Activated CD4-positive, alpha-beta T cell treated with anti-CD3 and anti-CD28 coated beads for 24 hours (primary cell): ENCODE measurements around the gene UPK1A.
"Not testable (repeated sequence)": the region's sequence is repeated elsewhere in the genome, so short reads cannot be mapped to it uniquely, and the experiment has no call there.

Experiments
- DNase-seq, 2 donors: peaks; one replicate each; pipeline ENCODE4 v3.0.0-alpha.2; 2020; ENCODE audit warnings: low read depth in 2 of 2

Gene UPK1A

GRCh38 chr19:35716801-35717664, 50.7 kb downstream of the UPK1A start:
- DNase-seq, result peak; percentile 65 to 92

DNA sequence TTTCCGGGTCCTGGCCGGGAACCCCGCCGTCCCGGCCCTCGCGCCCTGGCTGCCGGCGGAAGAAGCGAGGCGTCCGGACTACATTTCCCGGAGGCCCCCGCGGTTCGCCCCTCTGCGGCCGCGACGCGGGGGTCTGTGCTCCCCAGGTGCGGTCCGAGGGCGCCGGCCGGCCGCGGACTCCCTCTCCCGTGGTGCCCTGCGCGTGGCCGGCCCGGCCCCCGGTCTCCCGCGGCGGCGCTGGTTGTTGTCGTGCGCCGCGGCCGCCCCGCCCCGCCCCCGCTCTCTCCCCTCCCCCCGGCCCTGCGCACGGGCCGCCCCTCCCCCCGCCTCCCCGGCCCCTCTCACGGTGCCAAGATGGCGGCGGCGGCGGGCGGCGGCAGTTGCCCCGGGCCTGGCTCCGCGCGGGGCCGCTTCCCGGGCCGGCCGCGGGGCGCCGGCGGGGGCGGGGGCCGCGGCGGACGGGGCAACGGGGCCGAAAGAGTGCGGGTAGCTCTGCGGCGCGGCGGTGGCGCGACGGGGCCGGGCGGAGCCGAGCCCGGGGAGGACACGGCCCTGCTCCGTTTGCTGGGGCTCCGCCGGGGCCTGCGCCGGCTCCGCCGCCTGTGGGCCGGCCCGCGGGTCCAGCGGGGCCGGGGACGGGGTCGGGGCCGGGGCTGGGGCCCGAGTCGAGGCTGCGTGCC, 51.5 kb downstream of the UPK1A start, which contains the start of gene KMT2B:
Gene KMT2B (plus strand): TSS at position 339 of the 680 bp plus-strand sequence. CDS start 16 bp downstream, at position 355.
- DNase-seq, result peak in 1 of 2 donors; percentile 92

- peak in 1 of 2 donors; percentile 52 for DNase-seq
Measured at GRCh38 chr19:35718345-35719041, 52.2 kb downstream of the UPK1A start.

- no peak for DNase-seq
Measured at GRCh38 chr19:35719402-35720162, 53.3 kb downstream of the UPK1A start.

DNA sequence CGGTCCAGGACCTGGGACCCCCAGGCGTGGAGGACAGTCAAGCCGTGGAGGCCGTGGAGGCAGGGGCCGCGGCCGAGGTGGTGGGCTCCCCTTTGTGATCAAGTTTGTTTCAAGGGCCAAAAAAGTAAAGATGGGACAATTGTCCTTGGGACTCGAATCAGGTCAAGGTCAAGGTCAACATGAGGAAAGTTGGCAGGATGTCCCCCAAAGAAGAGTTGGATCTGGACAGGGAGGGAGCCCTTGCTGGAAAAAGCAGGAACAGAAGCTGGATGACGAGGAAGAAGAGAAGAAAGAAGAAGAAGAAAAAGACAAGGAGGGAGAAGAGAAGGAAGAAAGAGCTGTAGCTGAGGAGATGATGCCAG, 53.8 kb downstream of the UPK1A start:
- no peak for DNase-seq

DNA sequence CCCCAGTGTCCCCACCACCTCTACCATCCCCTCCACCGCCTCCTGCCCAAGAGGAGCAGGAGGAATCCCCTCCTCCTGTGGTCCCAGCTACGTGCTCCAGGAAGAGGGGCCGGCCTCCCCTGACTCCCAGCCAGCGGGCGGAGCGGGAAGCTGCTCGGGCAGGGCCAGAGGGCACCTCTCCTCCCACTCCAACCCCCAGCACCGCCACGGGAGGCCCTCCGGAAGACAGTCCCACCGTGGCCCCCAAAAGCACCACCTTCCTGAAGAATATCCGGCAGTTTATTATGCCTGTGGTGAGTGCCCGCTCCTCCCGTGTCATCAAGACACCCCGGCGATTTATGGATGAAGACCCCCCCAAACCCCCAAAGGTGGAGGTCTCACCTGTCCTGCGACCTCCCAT, 54.3 kb downstream of the UPK1A start:
- DNase-seq, result no peak

DNA sequence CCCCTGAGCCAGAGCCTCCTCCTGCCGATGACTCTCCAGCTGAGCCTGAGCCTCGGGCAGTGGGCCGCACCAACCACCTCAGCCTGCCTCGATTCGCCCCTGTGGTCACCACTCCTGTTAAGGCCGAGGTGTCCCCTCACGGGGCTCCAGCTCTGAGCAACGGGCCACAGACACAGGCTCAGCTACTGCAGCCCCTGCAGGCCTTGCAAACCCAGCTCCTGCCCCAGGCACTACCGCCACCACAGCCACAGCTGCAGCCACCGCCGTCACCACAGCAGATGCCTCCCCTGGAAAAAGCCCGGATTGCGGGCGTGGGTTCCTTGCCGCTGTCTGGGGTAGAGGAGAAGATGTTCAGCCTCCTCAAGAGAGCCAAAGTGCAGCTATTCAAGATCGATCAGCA, 55.1 kb downstream of the UPK1A start:
- DNase-seq, result no peak

DNA sequence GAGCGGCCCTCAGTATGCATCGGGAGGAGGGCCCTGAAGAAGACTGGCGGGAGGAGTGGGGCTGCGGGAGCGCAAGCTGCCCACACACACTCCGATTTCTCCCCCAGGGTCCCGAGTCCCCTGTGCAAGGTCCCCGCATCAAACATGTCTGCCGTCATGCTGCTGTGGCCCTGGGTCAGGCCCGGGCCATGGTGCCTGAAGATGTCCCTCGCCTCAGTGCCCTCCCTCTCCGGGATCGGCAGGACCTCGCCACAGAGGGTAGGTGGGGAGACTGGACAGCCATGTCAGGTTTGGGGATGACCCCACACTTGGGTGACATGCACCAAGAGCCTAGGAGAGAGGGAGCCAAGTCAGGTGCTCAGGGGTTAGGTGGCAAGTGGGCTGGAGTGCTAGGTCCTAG, 56.1 kb downstream of the UPK1A start:
- no peak for DNase-seq

DNA sequence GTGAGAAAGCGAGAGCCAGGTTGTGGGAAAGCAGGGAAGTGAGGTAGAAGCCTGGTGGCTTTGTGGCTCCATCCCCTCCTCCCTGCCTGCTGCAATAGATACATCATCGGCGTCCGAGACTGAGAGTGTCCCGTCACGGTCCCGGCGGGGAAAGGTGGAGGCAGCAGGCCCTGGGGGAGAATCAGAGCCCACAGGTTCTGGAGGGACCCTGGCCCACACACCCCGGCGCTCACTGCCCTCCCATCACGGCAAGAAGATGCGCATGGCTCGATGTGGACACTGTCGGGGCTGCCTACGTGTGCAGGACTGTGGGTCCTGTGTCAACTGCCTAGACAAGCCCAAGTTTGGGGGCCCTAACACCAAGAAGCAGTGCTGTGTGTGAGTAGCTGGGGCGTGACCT, 56.6 kb downstream of the UPK1A start:
- no peak for DNase-seq

DNA sequence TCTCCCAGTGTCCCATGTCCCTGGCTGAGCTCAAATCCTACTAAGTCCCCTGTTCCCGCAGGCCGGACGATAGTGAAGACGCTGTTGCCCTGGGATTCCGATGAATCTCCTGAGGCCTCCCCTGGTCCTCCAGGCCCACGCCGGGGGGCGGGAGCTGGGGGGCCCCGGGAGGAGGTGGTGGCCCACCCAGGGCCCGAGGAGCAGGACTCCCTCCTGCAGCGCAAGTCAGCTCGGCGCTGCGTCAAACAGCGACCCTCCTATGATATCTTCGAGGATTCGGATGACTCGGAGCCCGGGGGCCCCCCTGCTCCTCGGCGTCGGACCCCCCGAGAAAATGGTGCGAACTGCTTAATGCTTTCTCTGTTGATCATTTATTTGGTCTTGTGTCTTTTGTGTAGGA, 57.4 kb downstream of the UPK1A start:
- no peak for DNase-seq

DNA sequence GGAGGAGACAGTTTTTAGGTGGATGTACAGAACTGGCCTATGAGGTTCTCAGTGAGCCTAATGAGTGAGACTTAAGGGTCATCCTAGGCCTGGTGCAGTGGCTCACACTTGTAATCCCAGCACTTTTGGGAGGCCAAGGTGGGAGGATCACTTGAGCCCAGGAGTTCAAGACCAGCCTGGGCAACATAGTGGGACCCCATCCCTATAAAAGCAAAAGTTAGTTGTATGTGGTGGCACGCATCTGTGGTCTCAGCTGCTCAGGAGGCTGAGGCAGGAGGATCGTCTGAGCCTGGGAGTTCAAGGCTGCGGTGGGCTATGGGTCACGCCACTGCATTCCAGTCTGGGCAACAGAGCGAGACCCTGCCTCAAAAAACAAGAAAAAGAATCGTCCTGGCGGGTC, 57.8 kb downstream of the UPK1A start:
- DNase-seq, result not testable (repeated sequence)

DNA sequence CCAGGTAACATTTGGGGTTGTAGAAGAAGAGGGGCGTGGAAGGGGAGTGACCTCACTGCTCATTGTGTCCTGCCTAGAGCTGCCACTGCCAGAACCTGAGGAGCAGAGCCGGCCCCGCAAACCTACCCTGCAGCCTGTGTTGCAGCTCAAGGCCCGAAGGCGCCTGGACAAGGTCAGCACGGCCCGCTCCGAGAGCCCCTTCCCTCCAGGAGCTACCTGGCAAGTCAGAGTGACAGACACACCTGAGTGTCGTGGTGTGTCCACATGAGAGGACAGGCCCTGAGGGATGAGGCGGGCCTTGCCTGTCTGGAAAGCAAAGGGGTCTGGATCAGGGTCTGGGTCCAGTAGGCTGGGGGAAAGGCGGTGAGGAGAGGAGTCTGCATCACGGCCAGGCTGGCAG, 58.2 kb downstream of the UPK1A start:
- DNase-seq, result no peak

DNA sequence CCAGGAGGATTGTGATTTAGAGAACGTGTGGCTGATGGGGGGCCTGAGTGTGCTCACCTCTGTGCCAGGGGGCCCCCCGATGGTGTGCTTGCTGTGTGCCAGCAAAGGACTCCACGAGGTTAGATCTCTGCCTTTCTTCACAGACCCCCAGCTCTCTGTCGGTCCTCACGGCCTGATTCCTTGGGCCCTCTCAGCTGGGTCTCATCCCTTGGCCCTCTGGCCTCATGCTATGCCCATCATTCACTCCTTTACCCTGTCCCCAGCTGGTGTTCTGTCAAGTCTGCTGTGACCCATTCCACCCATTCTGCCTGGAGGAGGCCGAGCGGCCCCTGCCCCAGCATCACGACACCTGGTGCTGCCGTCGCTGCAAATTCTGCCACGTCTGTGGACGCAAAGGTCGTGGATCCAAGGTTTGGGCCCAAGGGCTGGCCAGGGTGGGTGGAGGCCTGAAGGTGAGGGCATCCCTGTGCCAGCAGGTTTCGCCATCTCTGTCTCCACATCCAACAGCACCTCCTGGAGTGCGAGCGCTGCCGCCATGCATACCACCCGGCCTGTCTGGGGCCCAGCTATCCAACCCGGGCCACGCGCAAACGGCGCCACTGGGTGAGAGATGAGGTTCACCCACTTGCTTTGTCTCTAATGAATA, 59.0 kb downstream of the UPK1A start:
- DNase-seq, result no peak

- DNase-seq, result no peak
Measured at GRCh38 chr19:35727053-35727955, 61.0 kb downstream of the UPK1A start.
